HepG2 (cell line): ENCODE results near the gene NOL4L. TPM values are rescaled to one million over a fixed set of nuclear protein-coding genes. Genes with fewer than 3 reads are reported as not detected.

Source experiments
- ATAC-seq: fragments of 200-7000 bp; cut with Tn5 transposase; 3 replicates; pipeline ENCODE4 v1.9.1; 2020; ENCODE audit warnings: mild to moderate bottlenecking, moderate library complexity
- BruUV-seq: library from RNA; stranded (reverse); fragments of 400-500 nt; replicated peaks from 2 replicates; lab custom pipeline; 2021; lab: Mats Ljungman, UMichigan
- CTCF ChIA-PET: fragments of 300-600 bp; formaldehyde crosslinking; extraction: SDS; loops from one replicate; lab custom pipeline; 2021; ENCODE audit warnings: low total read pairs, inconsistent platforms, low intra/inter-chr PET ratio; lab: Yijun Ruan, JAX
- POLR2A ChIA-PET: fragments of 350-600 bp; sonication (Branson Sonifier 250); formaldehyde crosslinking; loops from one replicate; lab custom pipeline; 2020; ENCODE audit warnings: antibody characterized with exemption, inconsistent platforms; lab: Yijun Ruan, JAX
- DNase-seq: peaks from one replicate; pipeline ENCODE4 v3.0.0-alpha.2; 2015; ENCODE audit warnings: low spot score
- FAIRE-seq: peaks from 3 replicates; lab custom pipeline; 2011; peaks lifted over from hg19 to GRCh38; lab: Jason Lieb, UNC
- H2AFZ ChIP-seq: one replicate; pipeline ENCODE4 v1.6.1; 2011; ENCODE audit warnings: low read length, inconsistent platforms
- H3K27ac ChIP-seq: fragments of 300-600 bp; 3 replicates; pipeline ENCODE4 v1.8.0; 2011; ENCODE audit warnings: mixed run types, mild to moderate bottlenecking, mixed read lengths, low read length, inconsistent platforms; ENCODE audit not compliant: insufficient read depth; ENCODE audit errors: extremely low read length
- H3K27me3 ChIP-seq, 2 experiments: fragments of 200-600 bp in 1 of 2; 2 replicates in 1 of 2; 3 replicates in 1 of 2; pipeline versions ENCODE4 v1.6.0 to v1.8.0; 2011; ENCODE audit warnings: low read length in 2 of 2, mild to moderate bottlenecking in 2 of 2, moderate library complexity in 2 of 2, inconsistent platforms in 1 of 2; ENCODE audit not compliant: insufficient read depth in 2 of 2, control insufficient read depth in 1 of 2
- H3K36me3 ChIP-seq, 2 experiments: fragments of 200-600 bp in 1 of 2; replicated peaks in 1 of 2; 2 replicates in 1 of 2; 3 replicates in 1 of 2; pipeline versions ENCODE4 v1.5.1 to v1.8.0; 2011; ENCODE audit warnings: low read length in 2 of 2, inconsistent platforms in 1 of 2; ENCODE audit not compliant: insufficient read depth in 2 of 2, control insufficient read depth in 1 of 2
- H3K4me1 ChIP-seq: 2 replicates; pipeline ENCODE4 v1.5.1; 2012; ENCODE audit warnings: low read length, inconsistent platforms; ENCODE audit not compliant: insufficient read depth
- H3K4me2 ChIP-seq: 2 replicates; pipeline ENCODE4 v1.6.0; 2011; ENCODE audit warnings: low read depth, low read length, inconsistent platforms
- H3K4me3 ChIP-seq, 3 experiments: fragments of 200-600 bp in 1 of 3; sonication (generic), shearing (Covaris generic) in 1 of 3; replicated peaks in 1 of 3; 2 replicates each; pipeline ENCODE4 v1.5.1; 2011 to 2016; ENCODE audit warnings: low read length in 3 of 3, inconsistent platforms in 2 of 3, low read depth in 2 of 3, mild to moderate bottlenecking in 2 of 3, control low read depth in 1 of 3, mixed read lengths in 1 of 3; ENCODE audit not compliant: insufficient read depth in 1 of 3
- H3K79me2 ChIP-seq: one replicate; pipeline ENCODE4 v1.6.1; 2011; ENCODE audit warnings: low read length, inconsistent platforms; ENCODE audit not compliant: insufficient read depth
- H3K9ac ChIP-seq: 2 replicates; pipeline ENCODE4 v1.6.0; 2011; ENCODE audit warnings: mild to moderate bottlenecking, low read depth, low read length, inconsistent platforms; ENCODE audit not compliant: insufficient read depth
- H3K9me3 ChIP-seq: 2 replicates; pipeline ENCODE4 v1.5.1; 2012; ENCODE audit warnings: mild to moderate bottlenecking, low read length
- H4K20me1 ChIP-seq: 2 replicates; pipeline ENCODE4 v1.6.0; 2011; ENCODE audit warnings: inconsistent platforms, mild to moderate bottlenecking, low read length, moderate library complexity; ENCODE audit not compliant: insufficient read depth
- FOXM1 ChIP-seq: sonication (generic); formaldehyde crosslinking; IDR thresholded peaks from 2 replicates; pipeline ENCODE4 v1.5.0; 2020; ENCODE audit warnings: missing genetic modification reagents
- HHEX ChIP-seq: IDR thresholded peaks from 2 replicates; pipeline ENCODE4 v1.6.1; 2016; ENCODE audit warnings: control low read depth
- MAZ ChIP-seq, 2 experiments: sonication (generic) in 1 of 2; formaldehyde crosslinking in 1 of 2; IDR thresholded peaks; 2 replicates each; pipeline versions ENCODE4 v1.5.0 to v1.6.1; 2012 to 2020; ENCODE audit warnings: low read depth in 2 of 2, mild to moderate bottlenecking in 2 of 2, borderline replicate concordance in 1 of 2, improper control_type of control experiment in 1 of 2, low read length in 1 of 2, missing genetic modification reagents in 1 of 2, moderate library complexity in 1 of 2
- ZBTB20 ChIP-seq: sonication (generic); formaldehyde crosslinking; IDR thresholded peaks from 2 replicates; pipeline ENCODE4 v1.8.1; 2023; ENCODE audit warnings: missing genetic modification reagents, low read depth, mild to moderate bottlenecking, borderline replicate concordance
- ZMAT3 ChIP-seq: sonication (generic); formaldehyde crosslinking; conservative IDR thresholded peaks from 2 replicates; pipeline ENCODE4 v1.7.0; 2021; ENCODE audit warnings: missing genetic modification reagents
- ZNF891 ChIP-seq: sonication (generic); formaldehyde crosslinking; IDR thresholded peaks from 2 replicates; pipeline ENCODE4 v1.5.0; 2020; ENCODE audit warnings: mild to moderate bottlenecking, missing genetic modification reagents
- WGBS: methylation state at CpG from one replicate; pipeline ENCODE4 v1.1.6; 2017; ENCODE audit warnings: low lambda C conversion rate; 5-methylcytosine and 5-hydroxymethylcytosine counted together
- in situ Hi-C: cut with HindIII; loops from 2 replicates; pipeline ENCODE4 v1.10.0; 2017; ENCODE audit warnings: low pct_unique_long_range_greater_than_20kb; ENCODE audit not compliant: extremely low pct_ligation_motif_present
- intact Hi-C: fragments of 100-400 bp; cut with micrococcal nuclease; formaldehyde crosslinking; loops from one replicate; pipeline ENCODE4 v1.10.0; 2022; ENCODE audit not compliant: unreplicated experiment
- polyA plus RNA-seq, 8 experiments: library from polyadenylated mRNA; depleted of rRNA in 3 of 8; stranded (reverse) in 7 of 8; unstranded in 1 of 8; fragments of >200 nt; fragmentation: Illumina TruSeq in 4 of 8; extraction: Trizol in 4 of 8; gene quantifications; 2 replicates each; pipeline versions ENCODE4 v1.2.1 to v1.2.3, GENCODE V29; 2011 to 2016; ENCODE audit warnings: low read depth in 4 of 8, missing spikeins in 1 of 8, mixed read lengths in 1 of 8; ENCODE audit not compliant: insufficient read depth in 1 of 8
- total RNA-seq, 5 experiments: library from RNA; depleted of rRNA; stranded (reverse); fragments of >200 nt; fragmentation: Illumina TruSeq; extraction: Trizol; gene quantifications; 2 replicates each; pipeline ENCODE4 v1.2.3, GENCODE V29; 2016; ENCODE audit warnings: low read depth in 1 of 5
- TF ChIP-seq, protein P1 (sequence below): sonication (generic); formaldehyde crosslinking; IDR thresholded peaks from 2 replicates; pipeline ENCODE4 v1.4.0; 2020; ENCODE audit warnings: mild to moderate bottlenecking, low read depth, missing genetic modification reagents

NOL4L gene
- total and polyA plus RNA-seq, 2 of the 13 experiments (the other 11 are each of a cell fraction or from before 2014, with no cell fraction given), result 16.6 to 35.4 TPM

DNA sequence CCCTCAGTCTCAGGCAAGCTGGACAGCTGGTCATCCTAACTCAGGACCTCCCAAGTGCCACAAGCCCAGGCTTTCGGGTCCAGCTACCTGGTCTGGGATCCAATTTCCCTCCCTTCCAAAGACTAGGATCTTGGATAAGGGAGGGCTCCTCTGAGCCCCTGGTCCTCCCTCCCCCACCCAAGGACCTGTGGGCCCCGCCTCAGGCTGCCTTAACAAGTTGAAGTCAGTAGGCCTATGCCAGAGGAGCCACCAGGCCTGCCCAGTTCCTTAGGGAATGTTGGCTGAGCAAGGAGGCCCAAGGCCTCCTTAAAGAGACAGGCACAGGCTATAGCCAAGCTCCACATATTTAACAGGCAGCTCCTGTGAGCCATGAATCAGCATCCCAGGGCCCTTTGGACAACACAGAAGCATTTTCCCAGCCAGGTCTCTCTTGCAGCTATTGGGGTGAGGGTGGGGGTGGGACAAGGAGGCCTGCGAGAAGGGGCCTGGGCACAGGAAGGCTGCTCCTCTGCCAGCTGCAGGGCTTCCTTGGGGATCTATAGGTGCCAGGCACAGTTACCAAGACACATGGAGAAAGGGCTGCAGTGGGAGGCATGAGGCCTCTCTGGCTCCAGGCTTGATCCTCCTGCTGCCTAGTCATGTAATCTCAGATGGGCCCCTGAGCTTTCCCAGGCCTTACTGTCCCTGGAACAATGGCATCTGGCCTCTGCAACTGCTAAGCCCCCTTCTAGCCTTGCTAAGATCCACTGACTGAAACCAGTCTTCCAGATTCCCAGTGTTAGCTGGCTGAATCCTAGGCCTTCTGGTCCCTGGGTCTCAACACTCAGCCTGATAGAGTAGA is 27.4 kb upstream of the NOL4L start:
- no peaks in the 10 kb centered on the region for H4K20me1 ChIP-seq
- TF ChIP-seq ZMAT3 (CRISPR knock-in tag) (no peak), ZNF891 (CRISPR knock-in tag) (no peak), ZBTB20 (CRISPR knock-in tag) (no peak), HHEX (no peak), MAZ (IDR thresholded peaks at IDR 0.05; ENCODE audit: borderline replicate concordance, low read depth, low read length) (no peak), MAZ (CRISPR knock-in tag; IDR thresholded peaks at IDR 0.05; ENCODE audit: low read depth) (no peak), FOXM1 (CRISPR knock-in tag) (0 out of 2 replicates have a peak, but pooled peaks have one; percentile 13)
- TF ChIP-seq, protein P1, sequence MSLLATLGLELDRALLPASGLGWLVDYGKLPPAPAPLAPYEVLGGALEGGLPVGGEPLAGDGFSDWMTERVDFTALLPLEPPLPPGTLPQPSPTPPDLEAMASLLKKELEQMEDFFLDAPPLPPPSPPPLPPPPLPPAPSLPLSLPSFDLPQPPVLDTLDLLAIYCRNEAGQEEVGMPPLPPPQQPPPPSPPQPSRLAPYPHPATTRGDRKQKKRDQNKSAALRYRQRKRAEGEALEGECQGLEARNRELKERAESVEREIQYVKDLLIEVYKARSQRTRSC (CRISPR knock-in tag), result no peak
- BruUV-seq, result no TSS peak
- ATAC-seq (no peak), FAIRE-seq (no peak), DNase-seq (no peak)
- ChIA-PET POLR2A (no interaction called here), CTCF (no interaction called here)
- WGBS, result 33% methylated on average over 3 of the region's 3 CpGs
- no peaks in the 10 kb centered on the region for H3K9me3 ChIP-seq
- peaks cover 19 to 62% of the 10 kb centered on the region in 2 experiments; a peak in 4 of 5 replicates for H3K27me3 ChIP-seq
- intact Hi-C loops, result no loop called here
- no peaks in the 10 kb centered on the region for H3K36me3 ChIP-seq
- H3K4me2 ChIP-seq, result no peak overlapping the region
- peaks cover 35% of the 10 kb centered on the region for H3K4me1 ChIP-seq
- H2AFZ ChIP-seq, result no peak overlapping the region
- no peak overlapping the region for H3K27ac ChIP-seq
- H3K79me2 ChIP-seq, result no peaks in the 10 kb centered on the region
- no peak overlapping the region for H3K4me3 ChIP-seq
- in situ Hi-C loops, result no loop called here
- H3K9ac ChIP-seq, result no peak overlapping the region
